ENCODE data around the gene AXDND1.
A peak's percentile ranks its signal among the peaks of the same experiment; 100 is the strongest.

Gene AXDND1

GRCh38 chr1:179587336-179587735 lies 221.6 kb downstream of the AXDND1 start:
- no peak for DNase-seq

- no peak for DNase-seq
Measured at GRCh38 chr1:179588425-179589024, 222.8 kb downstream of the AXDND1 start.

GRCh38 chr1:179589509-179589908 lies 223.7 kb downstream of the AXDND1 start:
- DNase-seq = no peak

GRCh38 chr1:179590671-179591070 lies 224.9 kb downstream of the AXDND1 start:
- DNase-seq = no peak

GRCh38 chr1:179591253-179591591 lies 225.5 kb downstream of the AXDND1 start:
- DNase-seq = no peak

- DNase-seq = no peak
Measured at GRCh38 chr1:179591592-179592580, 226.1 kb downstream of the AXDND1 start, which contains the start of gene TDRD5. Gene TDRD5 (plus strand): TSS chr1:179591832. CDS start chr1:179592616, 784 bp downstream.

- DNase-seq = no peak
Measured at GRCh38 chr1:179598631-179599030, 232.9 kb downstream of the AXDND1 start.

- DNase-seq = peak; percentile 6
Measured at GRCh38 chr1:179599623-179600249, 234.0 kb downstream of the AXDND1 start.

- DNase-seq = no peak
Measured at GRCh38 chr1:179601093-179601492, 235.3 kb downstream of the AXDND1 start.
